Heart left ventricle (tissue), 13 donors: ENCODE results near the gene WRAP73.

Experiments used
- POLR2A ChIP-seq, 2 donors: fragments of 450-650 bp; IDR thresholded peaks; one replicate each; pipeline ENCODE4 v1.6.1; 2017; ENCODE audit warnings: antibody characterized with exemption in 2 of 2, mild to moderate bottlenecking in 2 of 2, moderate library complexity in 2 of 2
- TF ChIP-seq, protein P1 (sequence below), 12 donors: fragments of 200-600 bp; sonication (generic) in 4 of 12; IDR thresholded peaks; one replicate each; pipeline versions ENCODE4 v1.5.0 to v1.8.0; 2018 to 2022; ENCODE audit warnings: antibody characterized with exemption in 12 of 12, mild to moderate bottlenecking in 5 of 12
- donor health status: ischemic (EF 13 %, LVEDD 7.1; RV severe dilation, severe dysfunction).
- donor health status: DM: no; HTN: yes; CAD: no.
- donor health status: DM: no; HTN: no; CAD: no.
- donor health status: ischemic (EF 25% LVEDD 6.9; RV normal size, moderate dysfunction).
- donor health status: ischemic (EF 25% LVEDD 5.7; RV mildly dilated, moderate dysfunction).
- donor health status: ischemic (EF 35%, LVEDD 5.7; RV mildly dilated, moderate dysfunction).
- donor health status: nonischemic (EF 11% LVEDD 7.7; RV severe dilation, severe dysfunction).
- donor health status: DM: yes; HTN: yes; CAD: no.
- donor health status: PGD.
- donor health status: ischemic (EF 29% LVEDD 5.4; RV normal size, mild dysfunction).
- donor health status: nonischemic (EF 23%, LVEDD 6.1; RV moderate dilation, normal function).

- TF ChIP-seq, protein P1, sequence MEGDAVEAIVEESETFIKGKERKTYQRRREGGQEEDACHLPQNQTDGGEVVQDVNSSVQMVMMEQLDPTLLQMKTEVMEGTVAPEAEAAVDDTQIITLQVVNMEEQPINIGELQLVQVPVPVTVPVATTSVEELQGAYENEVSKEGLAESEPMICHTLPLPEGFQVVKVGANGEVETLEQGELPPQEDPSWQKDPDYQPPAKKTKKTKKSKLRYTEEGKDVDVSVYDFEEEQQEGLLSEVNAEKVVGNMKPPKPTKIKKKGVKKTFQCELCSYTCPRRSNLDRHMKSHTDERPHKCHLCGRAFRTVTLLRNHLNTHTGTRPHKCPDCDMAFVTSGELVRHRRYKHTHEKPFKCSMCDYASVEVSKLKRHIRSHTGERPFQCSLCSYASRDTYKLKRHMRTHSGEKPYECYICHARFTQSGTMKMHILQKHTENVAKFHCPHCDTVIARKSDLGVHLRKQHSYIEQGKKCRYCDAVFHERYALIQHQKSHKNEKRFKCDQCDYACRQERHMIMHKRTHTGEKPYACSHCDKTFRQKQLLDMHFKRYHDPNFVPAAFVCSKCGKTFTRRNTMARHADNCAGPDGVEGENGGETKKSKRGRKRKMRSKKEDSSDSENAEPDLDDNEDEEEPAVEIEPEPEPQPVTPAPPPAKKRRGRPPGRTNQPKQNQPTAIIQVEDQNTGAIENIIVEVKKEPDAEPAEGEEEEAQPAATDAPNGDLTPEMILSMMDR (IDR thresholded peaks at IDR 0.05) = no peak
- no peak for TF ChIP-seq POLR2A (IDR thresholded peaks at IDR 0.05)
These were observed 47.9 kb upstream of the WRAP73 start for GRCh38 chr1:3697810-3698209.
